GM21529 (cell line): ENCODE data around the gene ARID4B.
A peak's percentile ranks its signal among the peaks of the same experiment; 100 is the strongest.
"Not testable (repeated sequence)": the region's sequence is repeated elsewhere in the genome, so short reads cannot be mapped to it uniquely, and the experiment has no call there.

ENCODE experiments used
- ATAC-seq: cut with Tn5 transposase; IDR thresholded peaks from one replicate; pipeline ENCODE4 v1.9.1; 2021; ENCODE audit not compliant: unreplicated experiment

The ARID4B gene

DNA sequence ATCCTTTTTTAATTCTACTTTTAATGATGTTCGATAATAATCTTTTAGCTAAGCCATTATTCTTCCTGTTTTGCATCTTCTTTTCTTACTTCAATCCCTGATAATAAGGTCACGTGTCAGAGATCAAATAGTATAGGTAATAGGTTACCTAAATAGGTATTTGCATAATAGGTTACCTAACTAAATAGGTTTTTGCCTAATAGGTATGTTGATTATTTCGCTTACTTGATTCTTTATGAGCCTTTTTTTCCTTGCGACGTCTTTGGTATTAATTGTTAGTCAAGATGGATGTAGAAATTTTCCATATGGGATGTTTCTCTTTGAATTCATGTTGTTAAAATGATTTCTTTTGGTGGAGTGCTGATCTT lies 2.9 kb upstream of the ARID4B start:
- ATAC-seq, result no peak

- ATAC-seq, result peak; percentile 20
Observed at GRCh38 chr1:235329139-235329902, 1.3 kb upstream of the ARID4B start.

DNA sequence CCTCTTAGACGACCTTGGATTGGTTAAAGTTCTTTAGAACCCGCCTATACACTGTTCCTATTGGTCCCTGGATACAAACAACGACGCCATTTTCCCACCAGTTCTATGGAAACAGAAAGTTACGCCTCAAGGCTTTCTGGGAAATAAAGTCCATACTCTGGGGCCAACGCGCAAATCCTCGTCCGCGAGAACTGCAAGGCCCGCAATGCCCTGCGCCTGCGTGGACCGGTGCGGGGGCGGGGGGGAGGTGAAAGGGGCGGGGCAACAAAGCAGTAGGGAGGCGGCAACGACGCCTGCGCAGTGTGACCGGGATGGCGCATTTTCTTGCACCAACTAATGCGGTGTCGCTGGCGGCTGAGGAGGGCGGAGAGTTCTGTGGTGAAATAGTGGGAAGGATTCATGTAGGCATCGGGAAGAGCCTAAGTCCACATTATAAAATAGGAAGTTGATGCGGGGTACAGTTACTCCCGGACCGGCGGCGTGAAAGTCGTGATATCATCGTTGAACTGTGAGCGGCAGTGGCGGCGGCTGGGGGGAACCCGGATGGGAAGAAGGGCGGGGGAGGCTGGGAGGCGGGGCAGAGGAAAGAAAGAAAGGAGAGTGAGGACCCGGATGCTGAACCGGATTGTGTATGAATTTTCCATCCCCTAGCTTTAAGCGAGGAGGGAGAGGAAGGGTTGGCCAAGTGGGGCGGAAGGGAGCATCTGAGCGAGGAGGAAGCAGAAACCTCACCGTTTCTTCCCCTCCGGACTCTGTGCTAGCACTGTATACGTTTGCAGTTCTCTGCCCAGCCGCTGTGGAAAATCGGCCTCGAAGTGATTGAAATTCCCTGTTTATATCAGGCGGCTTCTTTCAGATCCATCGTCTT lies 526 bp upstream of the ARID4B start, which contains the start of gene GGPS1:
Gene GGPS1 (plus strand): TSS at position 300 of the 868 bp plus-strand sequence. CDS start 6,695 bp downstream, outside the sequence.
- peak; percentile 65 for ATAC-seq

- ATAC-seq, result peak; percentile 19
Observed at GRCh38 chr1:235326719-235327558, 1.0 kb downstream of the ARID4B start.

DNA sequence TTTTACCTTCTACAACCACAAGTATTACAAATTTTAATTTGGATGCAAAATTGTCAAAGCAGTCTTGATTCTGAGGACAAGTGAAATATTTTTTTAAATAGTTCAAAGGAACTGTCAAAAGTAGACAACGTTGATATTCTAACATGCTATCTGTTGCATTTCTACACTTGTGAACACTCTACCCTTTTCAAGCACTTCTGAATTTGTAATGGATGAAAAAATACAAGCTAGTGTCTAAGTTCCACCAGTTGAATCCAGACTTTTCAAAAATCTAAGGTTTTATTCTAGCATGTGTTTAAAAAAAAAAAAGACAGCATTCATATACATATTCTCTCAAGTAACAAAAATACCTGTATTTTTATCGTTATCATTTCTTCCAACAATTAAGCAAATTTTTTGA lies 2.1 kb downstream of the ARID4B start:
- ATAC-seq, result no peak

DNA sequence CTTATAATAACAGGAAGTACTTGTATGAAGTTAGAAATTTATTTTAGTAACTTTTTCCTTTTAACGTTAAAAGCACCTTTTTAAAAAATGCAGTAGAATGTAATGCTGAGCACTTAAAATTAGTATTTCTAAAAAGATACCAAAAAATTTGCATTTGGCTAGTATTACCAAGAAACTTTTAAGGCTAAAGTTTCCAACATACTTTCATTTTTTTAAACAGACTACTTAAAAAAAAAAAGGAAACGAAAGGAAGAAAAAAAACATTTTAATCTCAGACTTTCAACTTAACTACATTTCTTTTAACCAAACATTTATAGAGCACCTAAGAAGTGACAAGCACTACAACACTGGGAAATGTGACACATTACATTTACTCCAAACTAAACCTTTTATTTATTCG lies 2.8 kb downstream of the ARID4B start:
- ATAC-seq, result no peak

GRCh38 chr1:235324296-235324695 lies 3.7 kb downstream of the ARID4B start:
- ATAC-seq, result no peak

DNA sequence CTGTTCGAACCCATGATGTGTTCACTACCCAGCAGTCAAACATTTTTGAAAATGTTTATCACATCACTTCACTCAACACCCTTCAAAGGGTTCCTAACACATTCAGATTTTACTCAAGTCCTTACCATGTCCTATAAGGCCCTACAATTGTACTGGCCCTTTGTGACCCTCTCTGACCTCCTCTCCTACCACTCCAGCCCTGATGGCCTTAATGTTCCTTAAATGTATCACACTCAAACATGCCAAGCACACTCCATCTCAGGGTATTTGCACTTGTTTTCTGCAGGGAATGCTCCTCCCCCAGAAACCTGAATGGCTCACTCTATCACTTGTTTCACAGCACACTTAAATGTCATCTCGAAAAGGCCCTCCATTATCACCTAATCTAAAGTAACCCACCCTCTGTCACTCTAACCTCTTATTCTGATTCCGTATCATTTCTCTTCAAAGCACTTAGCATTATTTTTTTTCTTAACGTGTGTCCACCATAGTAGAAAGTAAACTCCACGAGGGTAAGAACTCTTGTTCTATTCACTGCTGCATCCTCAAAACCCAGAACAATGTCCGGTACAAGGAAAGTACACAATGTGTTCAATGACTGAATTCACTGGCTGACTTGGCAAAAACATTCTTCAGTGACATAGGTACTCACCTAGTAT lies 7.3 kb downstream of the ARID4B start:
- ATAC-seq, result no peak

DNA sequence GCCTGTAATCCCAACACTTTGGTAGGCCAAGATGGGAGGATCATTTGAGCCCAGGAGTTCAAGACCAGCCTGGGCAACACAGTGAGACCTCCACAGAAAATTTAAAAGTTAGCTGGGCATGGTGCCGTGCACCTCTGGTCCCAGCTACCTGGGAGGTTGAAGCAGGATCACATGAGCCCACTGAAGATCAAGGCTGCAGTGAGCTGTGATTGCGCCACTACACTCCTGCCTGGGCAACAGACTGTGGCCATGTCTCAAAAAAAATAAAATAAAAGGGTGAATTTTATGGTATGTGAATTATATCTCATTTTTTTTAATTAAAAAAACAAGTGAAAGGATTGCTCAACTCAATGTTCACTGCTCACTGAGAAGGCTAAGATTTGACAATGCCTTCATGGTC lies 8.7 kb downstream of the ARID4B start:
- no peak for ATAC-seq

DNA sequence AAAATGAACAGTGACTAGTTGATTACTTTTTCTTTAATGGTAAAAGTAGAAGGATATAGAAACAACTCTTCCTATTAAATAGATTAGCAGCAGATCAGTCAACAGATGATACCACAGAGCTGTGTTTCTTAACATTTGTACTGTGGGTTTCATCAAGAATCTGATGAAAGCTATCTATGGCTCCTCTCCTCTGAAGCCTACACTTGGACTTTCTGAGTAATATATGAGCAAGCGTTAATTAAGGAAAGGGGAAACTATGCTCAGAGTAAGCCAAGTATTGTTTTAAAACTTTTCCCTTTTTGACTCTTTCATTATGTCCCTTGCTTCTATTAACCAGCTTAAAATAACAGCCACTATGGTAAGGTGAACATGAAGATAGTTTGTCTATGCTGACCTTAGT lies 10.8 kb downstream of the ARID4B start:
- ATAC-seq, result no peak

DNA sequence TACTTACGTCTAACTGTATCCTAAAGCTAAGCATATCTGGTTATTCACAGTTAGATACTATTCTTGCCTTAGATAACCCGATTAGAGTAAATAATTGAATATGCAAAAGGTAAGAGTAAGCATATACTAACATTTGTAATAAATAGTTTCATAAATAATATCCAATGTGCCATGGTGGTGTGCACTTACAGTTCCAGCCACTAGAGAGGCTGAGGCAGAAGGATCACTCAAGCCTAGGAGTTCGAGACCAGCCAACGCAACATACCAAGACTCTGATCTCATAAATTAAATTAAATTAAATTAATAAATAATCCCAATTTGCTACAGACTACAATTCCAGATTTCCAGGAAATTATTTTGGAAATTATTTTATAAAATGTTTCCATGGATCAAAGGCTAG lies 12.2 kb downstream of the ARID4B start:
- no peak for ATAC-seq

DNA sequence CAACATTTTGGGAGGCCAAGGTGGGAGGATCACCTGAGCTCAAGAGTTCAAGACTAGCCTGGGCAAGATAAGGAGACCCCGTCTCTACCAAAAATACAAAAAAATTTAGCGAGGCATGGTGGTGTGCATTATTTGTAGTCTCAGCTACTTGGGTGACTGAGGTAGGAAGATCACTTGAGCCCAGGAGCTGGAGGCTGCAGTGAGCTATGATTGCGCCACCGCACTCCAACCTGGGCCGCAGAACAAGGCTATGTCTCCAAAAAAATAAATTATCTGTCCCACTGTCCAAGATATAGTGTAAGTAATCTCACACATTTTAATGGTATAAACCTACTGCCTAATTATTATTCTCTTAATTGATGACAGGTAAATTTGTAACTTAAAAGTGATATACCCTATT lies 12.8 kb downstream of the ARID4B start:
- no peak for ATAC-seq

GRCh38 chr1:235313931-235314678 lies 13.9 kb downstream of the ARID4B start:
- ATAC-seq, result no peak

- no peak for ATAC-seq
Observed at GRCh38 chr1:235313262-235313661, 14.7 kb downstream of the ARID4B start.

DNA sequence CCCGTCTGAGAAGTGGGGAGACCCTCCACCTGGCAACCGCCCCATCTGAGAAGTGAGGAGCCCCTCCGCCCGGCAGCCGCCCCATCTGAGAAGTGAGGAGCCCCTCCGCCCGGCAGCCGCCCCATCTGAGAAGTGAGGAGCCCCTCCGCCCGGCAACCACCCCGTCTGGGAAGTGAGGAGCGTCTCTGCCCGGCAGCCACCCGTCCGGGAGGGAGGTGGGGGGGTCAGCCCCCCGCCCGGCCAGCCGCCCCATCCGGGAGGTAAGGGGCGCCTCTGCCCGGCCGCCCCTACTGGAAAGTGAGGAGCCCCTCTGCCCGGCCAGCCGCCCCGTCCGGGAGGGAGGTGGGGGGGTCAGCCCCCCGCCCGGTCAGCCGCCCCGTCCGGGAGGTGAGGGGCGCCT lies 18.8 kb downstream of the ARID4B start:
- not testable (repeated sequence) for ATAC-seq

DNA sequence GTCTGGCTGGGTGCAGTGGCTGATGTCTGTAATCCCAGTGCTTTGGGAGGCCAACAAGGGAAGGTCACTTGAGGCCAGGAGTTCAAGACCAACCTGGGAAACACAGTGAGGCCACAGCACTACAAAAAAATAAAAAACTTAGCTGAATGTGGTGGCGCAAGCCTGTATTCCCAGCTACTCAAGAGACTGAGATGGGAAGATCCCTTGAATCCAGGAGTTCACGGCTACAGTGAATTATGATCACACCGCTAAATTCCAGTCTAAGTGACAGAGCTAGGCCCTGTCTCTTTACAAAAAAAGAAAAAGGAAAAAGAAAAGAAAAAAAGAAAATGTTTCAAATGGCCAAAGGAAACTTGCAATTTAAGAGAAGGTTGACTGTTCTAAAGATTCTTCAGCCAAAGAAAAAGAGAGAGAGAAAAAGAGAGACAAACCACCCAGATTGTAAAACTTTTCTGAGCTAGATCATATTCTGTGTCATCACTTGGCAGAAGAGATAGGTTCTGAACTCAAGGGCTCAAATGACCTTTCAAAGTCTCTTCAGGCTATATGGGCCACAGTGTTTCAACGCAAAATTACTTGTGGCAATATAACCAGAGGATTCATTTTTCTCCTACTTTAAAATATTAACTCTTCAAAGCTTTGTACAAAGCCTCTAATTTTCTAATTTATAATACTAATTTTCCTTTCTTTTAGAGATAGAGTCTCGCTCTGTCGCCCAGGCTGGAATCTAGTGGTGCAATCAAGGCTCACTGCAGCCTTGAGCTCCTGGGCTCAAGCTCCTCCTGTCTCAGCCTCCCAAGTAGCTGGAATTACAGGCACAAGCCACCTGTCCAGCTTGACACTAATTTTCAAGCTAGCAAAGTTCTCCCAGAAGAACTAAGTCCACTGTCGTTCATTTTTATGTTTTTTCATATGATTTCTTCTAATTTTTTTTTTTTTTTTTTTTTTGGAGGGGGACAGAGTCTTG lies 20.5 kb downstream of the ARID4B start:
- no peak for ATAC-seq

DNA sequence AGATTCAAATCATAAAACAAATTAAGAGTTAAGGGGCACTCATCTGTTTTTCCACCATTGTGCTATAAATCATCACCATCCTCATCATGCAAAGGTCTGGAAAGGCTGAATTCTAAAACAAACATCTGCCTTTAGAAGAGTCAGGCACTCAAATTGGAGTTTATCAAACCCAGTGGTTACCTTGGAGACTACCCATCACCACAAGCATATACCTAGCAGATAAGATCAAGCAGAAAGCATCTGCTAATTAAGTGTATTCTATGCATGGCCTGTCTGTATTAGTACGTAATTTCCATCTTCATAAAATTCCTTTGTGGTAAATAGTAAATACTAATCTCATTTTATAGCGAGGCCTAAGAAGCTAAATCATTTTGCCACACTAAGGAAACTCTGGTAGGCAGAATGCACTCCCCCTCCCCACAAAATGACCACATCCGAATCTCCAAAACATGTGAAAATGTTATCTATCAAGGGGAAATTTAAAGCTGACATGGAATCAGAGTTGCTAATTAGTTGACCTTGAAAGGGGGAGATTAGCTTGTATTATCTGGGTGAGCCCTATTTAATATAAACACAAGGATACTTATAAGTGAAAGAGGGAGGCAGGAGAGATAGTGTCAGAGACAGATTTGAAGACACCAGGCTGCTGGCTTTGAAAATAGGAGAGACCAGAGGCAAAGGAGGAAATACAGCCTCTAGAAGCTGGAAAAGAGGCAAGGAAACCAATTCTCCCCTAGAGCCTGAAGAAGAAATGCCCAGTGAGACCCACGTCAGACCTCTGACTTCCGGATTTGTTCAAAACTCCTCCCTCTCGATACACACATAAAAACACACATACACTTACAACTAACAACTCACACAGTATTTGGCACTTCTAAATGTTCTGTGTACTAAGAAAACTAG lies 23.2 kb downstream of the ARID4B start:
- ATAC-seq, result no peak

- ATAC-seq, result no peak
Observed at GRCh38 chr1:235302143-235302542, 25.8 kb downstream of the ARID4B start.
